ENCODE results near the gene TMTC1.

DNA sequence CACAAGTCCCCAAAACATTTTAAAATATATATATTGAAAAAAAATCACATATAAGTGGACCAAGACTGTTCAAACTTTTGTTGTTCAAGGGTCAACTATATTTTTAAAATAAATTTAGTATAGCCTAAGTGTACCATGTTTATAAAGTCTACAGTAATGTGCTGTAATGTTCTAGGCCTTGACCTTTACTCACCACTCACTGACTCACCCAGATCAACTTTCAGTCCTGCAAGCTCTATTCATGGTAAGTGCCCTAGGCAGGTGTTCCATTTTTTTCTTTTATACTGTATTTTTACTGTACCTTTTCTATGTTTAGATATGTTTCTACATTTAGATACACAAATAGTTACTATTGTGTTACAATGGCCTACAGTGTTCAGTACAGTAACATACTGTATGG is 23.4 kb upstream of the TMTC1 start:
- TF ChIP-seq, protein P1, sequence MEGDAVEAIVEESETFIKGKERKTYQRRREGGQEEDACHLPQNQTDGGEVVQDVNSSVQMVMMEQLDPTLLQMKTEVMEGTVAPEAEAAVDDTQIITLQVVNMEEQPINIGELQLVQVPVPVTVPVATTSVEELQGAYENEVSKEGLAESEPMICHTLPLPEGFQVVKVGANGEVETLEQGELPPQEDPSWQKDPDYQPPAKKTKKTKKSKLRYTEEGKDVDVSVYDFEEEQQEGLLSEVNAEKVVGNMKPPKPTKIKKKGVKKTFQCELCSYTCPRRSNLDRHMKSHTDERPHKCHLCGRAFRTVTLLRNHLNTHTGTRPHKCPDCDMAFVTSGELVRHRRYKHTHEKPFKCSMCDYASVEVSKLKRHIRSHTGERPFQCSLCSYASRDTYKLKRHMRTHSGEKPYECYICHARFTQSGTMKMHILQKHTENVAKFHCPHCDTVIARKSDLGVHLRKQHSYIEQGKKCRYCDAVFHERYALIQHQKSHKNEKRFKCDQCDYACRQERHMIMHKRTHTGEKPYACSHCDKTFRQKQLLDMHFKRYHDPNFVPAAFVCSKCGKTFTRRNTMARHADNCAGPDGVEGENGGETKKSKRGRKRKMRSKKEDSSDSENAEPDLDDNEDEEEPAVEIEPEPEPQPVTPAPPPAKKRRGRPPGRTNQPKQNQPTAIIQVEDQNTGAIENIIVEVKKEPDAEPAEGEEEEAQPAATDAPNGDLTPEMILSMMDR (IDR thresholded peaks at IDR 0.05 in 8 of 11, conservative IDR thresholded peaks at IDR 0.05 in 3 of 11) = no peak
- TF ChIP-seq POLR2A (IDR thresholded peaks at IDR 0.05) (no peak), POLR2AphosphoS5 (IDR thresholded peaks at IDR 0.05) (no peak)

Data from spleen (tissue), 7 donors.